Right ventricle myocardium superior (tissue), 1 donor: ENCODE results near the gene RSRC1. TPM values are rescaled to one million over a fixed set of nuclear protein-coding genes. Genes with fewer than 3 reads are reported as not detected.
"Not testable (repeated sequence)": the region's sequence is repeated elsewhere in the genome, so short reads cannot be mapped to it uniquely, and the experiment has no call there.

Source experiments
- ATAC-seq: fragments of 200-7000 bp; cut with Tn5 transposase; one replicate; pipeline ENCODE4 v1.9.1; 2020; ENCODE audit warnings: mild to moderate bottlenecking; ENCODE audit not compliant: poor library complexity
- DNase-seq: peaks from one replicate; pipeline ENCODE4 v3.0.0-alpha.2; 2020
- intact Hi-C: fragments of 100-400 bp; cut with DNase I; formaldehyde crosslinking; loops from one replicate; pipeline ENCODE4 v1.11.2; 2022
- total RNA-seq: library from RNA; stranded (reverse); fragmentation: NEBNext Ultra II Directional; extraction: Animal tissue kit (Norgen Biotek cat#: 25700); gene quantifications from one replicate; pipeline ENCODE4 v1.2.1, GENCODE V29; 2021
- donor health status: DM: no; HTN: yes; CAD: no; lungs with severe emphysema.

Gene RSRC1
- total RNA-seq, 1 donor from 2014 or later = 19.5 TPM

GRCh38 chr3:158110658-158111018, 749 bp downstream of the RSRC1 start:
- ATAC-seq = no peak
- intact Hi-C loops = no loop called here
- DNase-seq = no peak

DNA sequence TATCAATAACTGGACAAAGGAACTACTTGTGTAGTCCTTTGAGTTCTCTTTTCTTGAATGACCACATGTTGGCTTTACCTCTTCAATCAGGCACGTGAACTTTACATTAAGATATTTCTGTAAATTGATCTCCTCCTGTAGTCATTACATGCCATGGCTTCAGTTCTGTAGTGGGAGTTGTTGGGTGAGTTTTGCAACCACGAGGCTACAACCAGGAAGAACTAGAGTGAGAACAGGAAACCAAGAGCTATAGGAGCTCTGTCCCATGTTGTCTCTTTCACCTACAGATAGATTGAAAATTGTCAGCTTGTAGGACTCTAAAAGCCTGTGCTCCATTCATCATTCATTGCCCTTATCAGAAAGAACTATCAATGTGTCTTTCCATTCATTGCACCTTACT, 2.0 kb downstream of the RSRC1 start:
- ATAC-seq (no peak), DNase-seq (no peak)
- intact Hi-C loops = no loop called here

DNA sequence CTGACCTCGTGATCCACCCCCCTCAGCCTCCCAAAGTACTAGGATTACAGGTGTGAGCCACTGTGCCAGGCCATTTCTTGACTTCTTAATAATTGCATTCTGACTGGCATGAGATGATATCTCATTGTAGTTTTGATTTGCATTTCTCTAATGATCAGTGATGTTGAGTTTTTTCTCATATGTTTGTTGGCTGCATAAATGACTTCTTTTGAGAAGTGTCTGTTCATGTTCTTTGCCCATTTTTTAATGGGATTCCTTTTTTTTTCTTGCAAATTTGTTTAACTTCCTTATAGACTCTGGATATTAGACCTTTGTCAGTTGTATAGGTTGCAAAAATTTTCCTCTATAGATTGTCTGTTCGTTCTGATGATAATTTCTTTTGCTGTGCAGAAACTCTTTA, 3.7 kb downstream of the RSRC1 start:
- DNase-seq, intact Hi-C loops, ATAC-seq: not testable (repeated sequence)

DNA sequence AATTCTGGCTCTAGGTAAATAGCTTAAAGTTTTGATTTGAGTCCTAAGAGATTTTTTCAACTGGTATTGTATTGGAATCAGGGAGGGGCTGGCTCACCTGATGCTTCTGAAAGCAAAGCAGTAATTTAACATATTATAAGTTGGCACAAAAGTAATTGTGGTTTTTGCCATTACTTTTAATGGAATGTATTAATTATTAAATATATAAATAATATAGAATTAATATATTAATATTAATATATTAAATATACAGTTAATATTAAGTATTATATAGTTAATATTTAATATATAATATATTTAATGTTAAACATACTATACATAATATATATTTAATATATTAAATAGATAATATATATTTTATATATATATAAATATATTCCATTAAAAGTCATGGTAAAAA, 10.4 kb downstream of the RSRC1 start:
- DNase-seq = no peak
- no peak for ATAC-seq
- intact Hi-C loops = no loop called here

DNA sequence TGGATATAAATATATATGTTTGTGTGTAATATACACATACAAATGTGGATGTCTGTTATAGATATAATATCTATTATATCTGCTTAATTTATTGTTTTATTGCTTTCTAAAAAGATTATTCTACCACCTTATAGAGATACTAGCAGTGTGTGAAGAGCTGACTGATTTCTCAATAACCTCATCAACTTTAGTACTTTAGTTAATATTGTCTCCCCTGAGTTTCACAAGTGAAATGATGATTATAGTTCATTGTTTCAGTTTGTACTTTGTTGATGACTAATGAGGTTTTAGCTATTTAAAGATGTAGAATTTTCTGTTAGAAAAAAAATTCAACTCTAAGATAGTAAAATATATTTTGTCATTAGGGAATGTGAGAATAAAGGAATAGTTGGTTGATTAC, 11.4 kb downstream of the RSRC1 start:
- ATAC-seq = no peak
- intact Hi-C loops = no loop called here
- DNase-seq = no peak

GRCh38 chr3:158122721-158123120, 12.8 kb downstream of the RSRC1 start:
- intact Hi-C loops, DNase-seq, ATAC-seq: not testable (repeated sequence)

DNA sequence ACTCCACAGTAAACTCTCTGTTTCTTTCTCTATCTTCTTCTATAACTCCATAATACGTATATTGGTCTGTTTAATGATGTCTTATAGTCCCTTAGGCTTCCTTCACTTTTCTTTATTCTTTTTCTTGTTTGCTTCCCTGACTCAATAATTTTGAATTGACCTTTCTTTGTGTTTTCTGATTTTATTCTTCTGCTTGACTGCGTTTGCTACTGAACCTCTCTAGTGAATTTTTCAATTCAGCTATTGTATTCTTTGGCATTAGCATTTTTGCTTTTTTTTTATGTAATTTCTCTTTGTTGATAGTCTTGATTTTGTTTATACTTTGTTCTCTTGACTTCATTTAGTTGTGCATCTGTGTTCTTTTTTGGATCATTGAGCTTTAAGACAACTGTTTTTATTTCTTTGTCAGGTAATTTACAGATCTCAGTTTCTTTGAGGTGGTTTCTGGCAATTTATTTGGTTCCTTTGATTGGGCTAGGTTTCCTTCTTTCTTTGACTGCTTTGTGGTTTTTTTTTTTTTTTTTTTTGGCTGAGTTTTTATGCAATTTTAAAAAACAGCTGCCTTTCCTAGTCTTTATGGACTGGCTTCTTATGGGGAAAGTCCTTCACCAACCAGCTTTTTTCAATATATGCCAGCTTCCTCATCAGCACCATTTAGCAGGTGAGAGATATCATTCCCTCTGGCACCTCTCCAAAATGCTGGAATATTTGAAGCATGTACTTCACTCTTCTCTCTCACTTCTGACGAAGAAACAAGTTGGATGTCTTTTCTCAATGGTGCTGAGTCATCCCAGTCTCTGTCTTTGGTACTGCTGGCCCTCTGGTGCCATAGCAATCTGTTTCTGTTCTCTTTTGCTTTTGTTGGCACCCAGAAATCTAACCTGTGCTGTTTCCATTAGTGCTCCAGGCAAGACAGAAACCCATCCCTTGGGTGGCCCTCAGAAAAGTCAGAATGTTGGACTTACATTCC, 17.6 kb downstream of the RSRC1 start:
- ATAC-seq (no peak), DNase-seq (no peak)
- intact Hi-C loops = no loop called here

DNA sequence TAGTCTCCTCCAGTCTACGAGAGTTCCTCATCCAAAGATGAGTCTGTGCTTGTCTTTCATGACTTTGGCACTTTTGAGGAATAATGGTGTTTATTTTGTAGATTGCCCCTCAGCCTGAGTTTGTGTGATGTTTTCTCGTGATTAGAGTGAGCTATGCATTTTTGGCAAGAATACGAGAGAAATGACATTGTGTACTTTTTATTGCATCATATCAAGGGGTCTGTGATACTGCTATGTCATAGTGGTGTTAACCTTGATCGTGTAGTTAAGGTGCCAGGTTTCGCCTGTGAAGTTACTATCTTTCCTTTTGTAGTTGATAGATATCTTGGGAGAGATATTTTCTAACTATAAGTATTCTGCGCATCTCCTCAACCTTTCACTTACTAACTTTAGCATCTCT, 18.9 kb downstream of the RSRC1 start:
- ATAC-seq (no peak), DNase-seq (no peak)
- intact Hi-C loops = no loop called here

GRCh38 chr3:158134363-158134762, 24.5 kb downstream of the RSRC1 start:
- ATAC-seq (no peak), DNase-seq (no peak)
- intact Hi-C loops = no loop called here

GRCh38 chr3:158140396-158140795, 30.5 kb downstream of the RSRC1 start:
- intact Hi-C loops = no loop called here
- DNase-seq (no peak), ATAC-seq (no peak)

- ATAC-seq = no peak
- DNase-seq = no peak
- intact Hi-C loops = no loop called here
These were observed 38.3 kb downstream of the RSRC1 start for GRCh38 chr3:158148218-158148617.

DNA sequence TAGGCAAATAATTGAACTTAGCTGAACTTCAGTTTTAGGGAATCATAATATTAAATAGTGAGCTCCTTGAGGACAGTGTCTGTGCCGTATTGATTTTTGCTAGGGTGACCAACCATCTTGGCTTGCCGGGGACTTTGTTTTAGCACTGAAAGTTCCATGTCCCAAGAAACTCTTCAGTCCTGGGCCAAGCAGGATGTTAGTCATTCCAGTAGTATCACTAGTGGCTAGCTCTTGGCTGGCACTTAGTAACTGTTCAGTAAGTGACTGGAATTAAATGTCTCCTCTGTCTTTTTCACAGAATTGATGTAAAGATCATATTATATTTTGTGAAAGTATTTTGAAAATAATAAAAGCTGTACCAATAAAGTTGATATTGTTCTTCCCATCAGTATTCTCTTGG, 42.3 kb downstream of the RSRC1 start:
- ATAC-seq (peak; percentile 68), DNase-seq (no peak)
- intact Hi-C loops = no loop called here

GRCh38 chr3:158158969-158159368, 49.1 kb downstream of the RSRC1 start:
- intact Hi-C loops = no loop called here
- ATAC-seq (no peak), DNase-seq (no peak)

DNA sequence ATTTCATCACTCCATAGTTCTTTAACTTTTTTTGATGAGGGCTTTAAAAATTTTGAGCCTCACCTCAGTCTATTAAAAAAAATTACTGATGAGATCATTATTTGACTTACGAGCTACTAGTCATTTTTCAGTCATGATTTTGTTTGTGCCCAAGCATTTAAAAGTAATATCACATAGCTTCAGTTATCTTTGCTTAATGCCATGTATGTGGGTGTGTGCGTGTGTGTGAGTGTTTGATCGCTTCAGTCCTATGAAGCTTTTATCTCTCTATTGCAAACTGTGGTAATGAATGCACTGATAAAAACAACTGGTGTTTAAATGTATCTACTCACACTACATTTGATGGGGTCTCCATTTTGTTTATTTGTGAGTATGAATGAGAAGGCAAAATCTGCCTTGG, 49.8 kb downstream of the RSRC1 start:
- intact Hi-C loops = no loop called here
- no peak for ATAC-seq
- DNase-seq = no peak

- ATAC-seq (no peak), DNase-seq (no peak)
- intact Hi-C loops = no loop called here
These were observed 51.1 kb downstream of the RSRC1 start for GRCh38 chr3:158160958-158161357.

DNA sequence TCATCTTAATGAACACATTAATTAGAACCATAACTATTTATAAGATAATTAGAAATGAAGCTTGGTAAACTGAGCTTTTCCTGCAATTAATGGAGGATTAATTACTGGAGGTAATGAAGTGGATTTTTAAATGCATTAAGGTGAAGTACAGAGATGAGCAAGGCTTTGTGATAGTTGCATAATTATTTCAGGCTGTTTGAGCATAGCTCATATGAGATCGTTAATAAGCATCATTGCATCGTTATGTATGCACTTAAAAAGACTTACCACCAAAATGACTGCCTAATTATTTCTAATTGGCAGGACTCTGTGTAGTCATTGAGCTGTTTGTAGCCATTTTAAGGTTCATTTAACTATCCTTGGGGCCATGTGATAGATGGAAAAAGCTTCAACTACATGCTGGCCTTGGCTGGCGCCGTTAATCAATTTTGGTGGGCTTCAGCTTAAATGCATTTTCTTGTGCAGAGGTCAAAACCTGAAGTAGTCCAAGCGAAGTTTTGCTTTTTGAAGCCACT, 55.3 kb downstream of the RSRC1 start:
- intact Hi-C loops = no loop called here
- ATAC-seq (no peak), DNase-seq (no peak)

- ATAC-seq (no peak), DNase-seq (no peak)
- intact Hi-C loops = no loop called here
These were observed 55.8 kb downstream of the RSRC1 start for GRCh38 chr3:158165730-158166129.

GRCh38 chr3:158166223-158166622, 56.3 kb downstream of the RSRC1 start:
- intact Hi-C loops = no loop called here
- no peak for DNase-seq
- ATAC-seq = no peak

- intact Hi-C loops = no loop called here
- ATAC-seq = no peak
These were observed 58.1 kb downstream of the RSRC1 start for GRCh38 chr3:158167737-158168557.

GRCh38 chr3:158169091-158169491, 59.2 kb downstream of the RSRC1 start:
- no peak for ATAC-seq
- intact Hi-C loops = no loop called here
- DNase-seq = no peak

More at GRCh38 chr3:158167737-158168557, 58.1 kb downstream of the RSRC1 start:
- no peak for DNase-seq
